Hepatocyte (in vitro differentiated cells): ENCODE results near the gene SYT1. TPM values are rescaled to one million over a fixed set of nuclear protein-coding genes. Genes with fewer than 3 reads are reported as not detected.

Source experiments
- DNase-seq: peaks from one replicate; pipeline ENCODE4 v3.0.0-alpha.2; 2016; ENCODE audit warnings: low spot score
- H2AFZ ChIP-seq: fragments of 200-600 bp; sonication (generic); 2 replicates; pipeline ENCODE4 v1.6.0; 2016; ENCODE audit warnings: antibody characterized with exemption, mild to moderate bottlenecking
- H3K27ac ChIP-seq: fragments of 200-600 bp; sonication (generic); 2 replicates; pipeline ENCODE4 v1.5.1; 2016; ENCODE audit warnings: mild to moderate bottlenecking
- H3K27me3 ChIP-seq: fragments of 200-600 bp; sonication (generic); 2 replicates; pipeline ENCODE4 v1.6.1; 2016
- H3K36me3 ChIP-seq: fragments of 200-600 bp; sonication (generic); replicated peaks from 2 replicates; pipeline ENCODE4 v1.5.1; 2016; ENCODE audit warnings: low read depth; ENCODE audit not compliant: insufficient read depth
- H3K4me1 ChIP-seq: fragments of 200-600 bp; sonication (generic); 2 replicates; pipeline ENCODE4 v1.5.1; 2016; ENCODE audit warnings: mild to moderate bottlenecking, moderate library complexity; ENCODE audit not compliant: insufficient read depth
- H3K4me2 ChIP-seq: fragments of 200-600 bp; sonication (generic); 2 replicates; pipeline ENCODE4 v1.6.0; 2016
- H3K4me3 ChIP-seq: fragments of 200-600 bp; sonication (generic); 2 replicates; pipeline ENCODE4 v1.5.1; 2016; ENCODE audit warnings: mild to moderate bottlenecking
- H3K79me2 ChIP-seq: fragments of 200-600 bp; sonication (generic); 2 replicates; pipeline ENCODE4 v1.6.0; 2017; ENCODE audit warnings: mild to moderate bottlenecking
- H3K9me2 ChIP-seq: fragments of 200-600 bp; sonication (generic); replicated peaks from 2 replicates; pipeline ENCODE4 v1.6.0; 2017; ENCODE audit warnings: mild to moderate bottlenecking; ENCODE audit not compliant: insufficient read depth
- H3K9me3 ChIP-seq: fragments of 200-600 bp; sonication (generic); 2 replicates; pipeline ENCODE4 v1.5.1; 2016; ENCODE audit warnings: low read depth, mild to moderate bottlenecking
- H4K20me1 ChIP-seq: fragments of 200-600 bp; sonication (generic); 2 replicates; pipeline ENCODE4 v1.6.0; 2016; ENCODE audit warnings: mild to moderate bottlenecking; ENCODE audit not compliant: insufficient read depth, poor library complexity, severe bottlenecking
- CTCF ChIP-seq: fragments of 200-600 bp; sonication (generic); IDR thresholded peaks from 2 replicates; pipeline ENCODE4 v1.5.1; 2016; ENCODE audit warnings: antibody characterized with exemption, mild to moderate bottlenecking; ENCODE audit not compliant: poor library complexity
- EZH2 ChIP-seq: fragments of 200-600 bp; sonication (generic); IDR thresholded peaks from 2 replicates; pipeline ENCODE4 v1.6.1; 2016; ENCODE audit warnings: antibody characterized with exemption, mild to moderate bottlenecking, borderline replicate concordance
- EZH2phosphoT487 ChIP-seq: fragments of 200-600 bp; sonication (generic); IDR thresholded peaks from one replicate; pipeline ENCODE4 v1.6.1; 2018; ENCODE audit warnings: antibody characterized with exemption, mild to moderate bottlenecking, low read depth, moderate library complexity; ENCODE audit not compliant: unreplicated experiment, severe bottlenecking
- WGBS: methylation state at CpG from one replicate; pipeline ENCODE4 v1.1.6; 2016; ENCODE audit warnings: low lambda C conversion rate; ENCODE audit errors: missing lambda C conversion rate; 5-methylcytosine and 5-hydroxymethylcytosine counted together
- polyA plus RNA-seq: library from polyadenylated mRNA; unstranded; fragments of >200 nt; fragmentation: Nextera tagmentation; extraction: Ambion mirVana; gene quantifications from 2 replicates; pipeline ENCODE4 v1.2.1, GENCODE V29; 2016
- total RNA-seq: library from RNA; depleted of rRNA; stranded (reverse); fragments of >200 nt; gene quantifications from 2 replicates; pipeline ENCODE4 v1.2.3, GENCODE V29; 2014

SYT1 gene
- total and polyA plus RNA-seq, 2 experiments from 2014 or later = 1.3 to 2.5 TPM

- Histone ChIP-seq H3K9me2 (no peaks in the 10 kb centered on the region), H3K4me1 (no peaks in the 10 kb centered on the region), H3K79me2 (no peaks in the 10 kb centered on the region), H3K4me3 (no peak overlapping the region), H3K9me3 (no peaks in the 10 kb centered on the region), H3K36me3 (no peaks in the 10 kb centered on the region), H3K27me3 (no peaks in the 10 kb centered on the region), H3K27ac (no peak overlapping the region), H2AFZ (no peak overlapping the region), H4K20me1 (no peaks in the 10 kb centered on the region), H3K4me2 (no peak overlapping the region)
- TF ChIP-seq EZH2phosphoT487 = no peak
- no peak for TF ChIP-seq EZH2
- no peak for TF ChIP-seq CTCF
- no peak for DNase-seq
- WGBS = 67% methylated on average over 1 of the region's 1 CpG
Observed at GRCh38 chr12:79199166-79199565, 334.6 kb downstream of the SYT1 start.

DNA sequence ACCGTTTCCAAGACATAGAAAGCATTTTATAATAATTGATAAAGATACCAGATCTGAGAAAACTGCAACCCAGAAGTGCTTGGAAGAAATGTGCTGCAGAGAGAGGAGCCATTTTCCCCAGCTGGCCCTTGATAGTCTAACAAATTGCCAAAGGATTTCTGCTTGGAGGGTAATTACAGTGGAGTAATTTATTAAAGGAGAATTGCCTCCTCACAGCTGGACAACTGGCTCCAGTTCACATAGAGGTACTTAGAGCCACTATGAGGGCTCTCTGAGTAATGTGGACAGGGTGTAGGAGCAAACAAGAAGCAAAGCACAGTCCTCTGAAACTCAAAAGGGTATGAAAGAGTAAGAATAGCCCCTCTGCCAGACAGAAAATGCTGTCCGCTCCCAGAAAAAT lies 335.6 kb downstream of the SYT1 start:
- WGBS = 90% methylated on average over 2 of the region's 2 CpGs
- TF ChIP-seq EZH2 (no peak), CTCF (no peak), EZH2phosphoT487 (no peak)
- H3K9me3 ChIP-seq = no peaks in the 10 kb centered on the region
- no peaks in the 10 kb centered on the region for H3K4me1 ChIP-seq
- H3K4me3 ChIP-seq = no peak overlapping the region
- no peak overlapping the region for H3K27ac ChIP-seq
- H3K79me2 ChIP-seq = no peaks in the 10 kb centered on the region
- H3K9me2 ChIP-seq = no peaks in the 10 kb centered on the region
- H3K27me3 ChIP-seq = no peaks in the 10 kb centered on the region
- no peak for DNase-seq
- no peaks in the 10 kb centered on the region for H3K36me3 ChIP-seq
- H4K20me1 ChIP-seq = no peaks in the 10 kb centered on the region
- no peak overlapping the region for H3K4me2 ChIP-seq
- H2AFZ ChIP-seq = no peak overlapping the region

DNA sequence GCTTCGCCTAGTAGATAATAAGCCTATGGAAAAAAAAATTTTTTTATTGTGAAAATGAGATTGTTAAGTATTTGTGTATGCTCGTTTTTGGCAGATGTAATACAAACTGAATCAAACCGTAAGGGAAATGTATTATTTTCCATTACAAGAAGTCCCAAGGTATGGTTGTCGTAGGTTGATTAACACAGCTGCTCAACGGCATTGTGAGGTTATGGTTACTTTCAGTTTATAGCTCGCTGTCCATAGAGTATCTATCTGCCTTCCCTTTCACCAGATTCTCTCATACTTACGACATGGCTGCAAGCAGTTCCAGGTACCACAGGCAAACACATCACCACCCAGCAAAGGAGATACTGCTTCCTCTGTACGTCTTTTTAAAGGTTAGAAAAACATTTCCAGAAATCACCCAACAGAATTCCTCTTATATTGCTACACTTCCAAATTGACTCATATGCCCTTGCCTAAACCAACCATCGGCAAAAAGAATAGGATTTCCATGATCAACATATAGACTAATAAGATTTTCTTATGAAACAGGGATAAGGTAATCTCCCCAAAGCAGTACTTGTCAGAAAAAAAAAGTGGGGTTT lies 338.6 kb downstream of the SYT1 start:
- no peak overlapping the region for H3K4me2 ChIP-seq
- H3K4me3 ChIP-seq = no peak overlapping the region
- H3K79me2 ChIP-seq = no peaks in the 10 kb centered on the region
- H3K9me3 ChIP-seq = no peaks in the 10 kb centered on the region
- no peaks in the 10 kb centered on the region for H3K36me3 ChIP-seq
- H3K27me3 ChIP-seq = no peaks in the 10 kb centered on the region
- no peaks in the 10 kb centered on the region for H4K20me1 ChIP-seq
- H3K4me1 ChIP-seq = no peaks in the 10 kb centered on the region
- no peak for DNase-seq
- no peak for TF ChIP-seq CTCF
- no peak for TF ChIP-seq EZH2
- TF ChIP-seq EZH2phosphoT487 = no peak
- no peak overlapping the region for H3K27ac ChIP-seq
- H2AFZ ChIP-seq = no peak overlapping the region
- no peaks in the 10 kb centered on the region for H3K9me2 ChIP-seq
- WGBS = 89% methylated on average over 9 of the region's 9 CpGs
